GM18867 (cell line): ENCODE measurements around the gene ADRA1B.

ENCODE experiments used
- ATAC-seq: cut with Tn5 transposase; IDR thresholded peaks from one replicate; pipeline ENCODE4 v1.9.1; 2021; ENCODE audit warnings: mild to moderate bottlenecking, moderate library complexity; ENCODE audit not compliant: unreplicated experiment

The ADRA1B gene

GRCh38 chr5:159915904-159916840 lies at the start of gene ADRA1B:
ADRA1B (plus strand) TSS chr5:159916482; CDS start chr5:159916906, 424 bp downstream.
- ATAC-seq, result peak; percentile 86

GRCh38 chr5:159873680-159874079 lies 42.6 kb upstream of the ADRA1B start:
- no peak for ATAC-seq

DNA sequence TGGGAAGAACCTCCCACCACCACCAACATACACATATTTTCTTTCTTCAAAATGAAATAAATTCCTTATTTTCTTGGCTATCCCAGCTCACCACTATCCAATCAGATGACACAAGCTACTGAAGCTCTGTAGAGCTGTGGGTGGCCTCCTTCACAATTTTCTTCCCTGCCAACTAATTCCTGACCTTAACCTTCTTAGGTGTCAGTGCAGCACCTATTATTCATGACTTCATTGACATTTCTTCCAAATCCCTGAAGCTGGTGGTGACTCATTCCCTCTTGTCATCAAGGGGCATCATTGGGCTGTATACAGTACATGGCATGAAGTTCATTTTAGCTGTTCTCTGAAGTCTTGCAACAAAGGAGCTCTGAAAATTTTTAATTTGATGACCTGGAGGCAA lies 42.0 kb upstream of the ADRA1B start:
- ATAC-seq, result no peak

- no peak for ATAC-seq
These were observed 39.3 kb upstream of the ADRA1B start for GRCh38 chr5:159877016-159877415.

DNA sequence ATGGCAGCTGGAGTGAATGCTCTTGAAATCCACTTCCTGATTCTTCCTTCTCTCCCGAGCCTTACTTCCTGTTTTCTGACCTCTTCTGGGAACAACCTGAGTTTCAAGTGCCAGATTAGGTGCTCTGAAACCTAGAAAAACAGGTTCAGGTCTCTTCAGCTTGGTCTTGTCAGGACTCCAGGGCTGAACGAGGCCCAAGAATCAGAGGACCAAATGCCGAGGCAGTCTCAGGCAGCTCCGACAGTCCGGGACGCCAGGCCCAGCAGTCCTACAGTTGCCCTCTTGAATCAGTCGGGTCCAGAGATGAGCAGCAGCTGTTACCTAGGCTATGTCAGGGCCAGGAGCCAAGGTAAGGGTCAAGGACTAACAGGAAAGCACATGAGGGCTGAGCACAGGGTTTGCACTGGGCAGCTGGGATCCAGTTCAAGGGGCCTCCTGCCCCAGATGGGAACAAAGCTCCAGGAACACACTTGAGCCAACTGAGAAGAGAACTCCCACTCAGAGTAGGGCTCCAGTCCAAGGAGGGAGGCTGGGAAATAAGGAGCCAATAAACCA lies 38.3 kb upstream of the ADRA1B start:
- ATAC-seq, result no peak

DNA sequence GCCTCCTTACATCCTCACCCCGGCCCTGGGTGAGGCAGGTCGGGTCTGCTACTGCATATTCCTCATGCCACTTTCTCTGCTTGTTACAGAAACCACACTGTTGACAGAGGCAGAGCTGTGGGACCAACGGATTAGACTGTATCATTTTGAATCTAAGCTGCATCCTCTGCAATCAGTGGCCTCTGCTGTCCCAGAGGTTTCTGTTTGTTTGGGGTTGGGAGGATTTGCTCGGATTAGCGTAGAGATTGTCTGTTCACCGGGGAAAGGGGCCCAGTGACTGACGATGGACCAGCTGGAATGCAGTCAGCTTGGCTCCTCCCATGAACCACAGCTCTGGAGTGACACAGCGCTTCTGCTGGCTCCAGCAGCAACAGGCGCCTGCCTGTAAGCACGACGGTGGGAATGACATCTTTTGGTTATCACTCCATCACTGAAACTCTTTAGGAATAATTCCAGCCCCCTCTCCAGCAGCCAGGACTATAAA lies 37.3 kb upstream of the ADRA1B start:
- ATAC-seq, result no peak

GRCh38 chr5:159880676-159881075 lies 35.6 kb upstream of the ADRA1B start:
- no peak for ATAC-seq

GRCh38 chr5:159881967-159882366 lies 34.3 kb upstream of the ADRA1B start:
- no peak for ATAC-seq

DNA sequence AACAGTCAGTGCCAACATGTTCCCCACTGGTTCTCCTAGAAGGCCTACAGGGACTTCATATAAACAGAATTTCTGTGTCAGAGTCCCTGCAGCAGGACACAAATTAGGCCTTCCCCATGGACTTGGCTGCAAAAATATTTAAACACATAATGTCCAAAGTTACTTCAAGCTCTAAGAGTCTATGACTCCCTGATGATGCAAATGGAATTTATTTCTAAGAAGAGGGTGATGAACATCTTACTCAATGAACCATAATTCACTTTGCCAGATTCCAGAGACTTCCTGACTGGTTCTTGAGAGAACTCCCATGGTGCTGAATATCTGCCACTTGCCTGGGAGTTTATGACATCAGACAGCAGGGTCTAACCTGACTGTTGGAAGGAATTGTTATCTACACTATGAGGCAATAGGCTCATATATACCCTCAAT lies 32.7 kb upstream of the ADRA1B start:
- ATAC-seq, result no peak

DNA sequence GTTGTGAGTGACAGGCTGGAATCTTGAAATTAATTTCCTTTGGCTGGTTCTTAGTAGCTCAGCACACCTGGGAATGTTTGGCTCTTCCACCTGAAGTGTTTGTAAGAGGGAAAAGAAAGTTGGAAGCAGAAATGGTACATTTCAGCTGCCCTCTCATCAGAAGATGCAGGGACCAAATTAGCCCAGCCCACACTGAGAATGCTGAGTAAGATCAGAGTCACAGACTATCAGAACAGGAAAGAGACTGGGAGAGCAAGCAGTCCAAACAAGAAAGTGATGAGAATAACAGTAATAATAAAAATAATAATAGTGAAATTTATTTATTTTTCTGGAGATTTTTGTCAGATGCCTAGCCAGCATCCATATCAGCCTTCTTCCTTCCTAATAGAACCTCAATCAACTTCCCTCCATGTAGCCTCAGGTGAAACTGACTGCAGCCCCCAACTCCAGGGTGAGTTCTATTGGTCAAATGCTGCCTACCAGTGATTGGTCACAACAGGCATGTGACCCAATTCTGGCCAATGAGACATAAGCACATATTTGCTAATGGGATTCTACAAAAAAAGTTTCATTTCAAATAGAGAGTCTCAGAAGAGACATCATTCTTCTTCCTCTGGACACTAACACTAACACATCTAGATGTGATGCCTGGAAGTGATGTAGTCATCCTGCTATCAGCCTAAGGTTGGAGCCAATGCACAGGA lies 31.2 kb upstream of the ADRA1B start:
- no peak for ATAC-seq

DNA sequence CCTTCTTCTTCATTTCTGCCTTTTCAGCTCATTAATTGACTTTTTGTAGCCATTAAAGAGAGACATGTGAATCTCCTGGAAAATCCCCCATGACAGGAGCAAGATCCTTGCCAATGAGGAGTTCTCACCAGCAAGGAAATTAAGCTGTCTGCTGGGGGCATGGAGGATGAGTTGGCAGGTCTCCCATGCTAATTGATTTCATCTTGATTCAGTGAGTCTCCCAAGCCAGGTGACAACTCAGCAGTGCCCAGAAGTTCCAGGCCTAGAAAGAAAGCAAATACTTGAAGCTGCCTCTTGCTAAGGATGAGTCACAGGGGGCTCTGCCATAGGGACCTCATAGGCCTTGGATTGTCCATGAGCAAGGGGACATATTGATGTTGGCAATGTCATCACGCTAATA lies 30.0 kb upstream of the ADRA1B start:
- no peak for ATAC-seq

DNA sequence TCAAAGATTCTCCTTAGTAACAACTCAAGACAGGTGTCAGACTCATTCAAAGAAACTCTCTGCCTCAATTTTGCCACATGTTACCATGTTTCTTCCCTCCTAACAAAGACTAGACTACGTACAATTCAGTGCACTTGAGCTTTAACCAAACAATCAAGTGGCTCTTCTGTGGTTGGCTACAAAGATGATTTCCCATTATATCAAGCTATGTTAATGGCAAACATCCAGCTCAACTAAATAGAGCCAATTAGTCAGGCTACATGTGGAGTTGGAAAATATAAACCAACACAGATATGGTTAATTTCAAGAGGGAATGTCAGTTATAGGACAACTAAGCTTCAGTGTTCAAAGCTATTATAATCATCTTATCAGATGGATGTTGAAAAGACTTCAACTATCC lies 29.2 kb upstream of the ADRA1B start:
- ATAC-seq, result no peak

DNA sequence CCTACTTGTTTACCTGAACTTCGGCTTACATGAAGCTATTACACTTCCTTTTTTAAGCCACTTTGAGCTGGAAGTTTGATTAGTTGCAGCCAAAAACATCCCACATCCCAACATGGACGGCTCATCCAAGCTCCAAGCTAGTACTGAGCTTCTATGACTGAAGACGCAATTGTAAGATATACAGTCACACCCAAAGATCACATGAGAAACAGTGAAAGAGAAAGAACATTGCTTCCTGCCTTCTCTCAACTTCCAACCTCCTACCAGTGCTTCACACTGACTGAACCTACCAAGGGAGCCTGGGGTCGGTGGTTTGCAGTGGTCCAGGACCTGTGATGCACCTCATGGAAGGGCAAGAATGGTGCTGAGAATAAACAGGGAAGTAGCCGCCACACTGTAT lies 27.4 kb upstream of the ADRA1B start:
- no peak for ATAC-seq

DNA sequence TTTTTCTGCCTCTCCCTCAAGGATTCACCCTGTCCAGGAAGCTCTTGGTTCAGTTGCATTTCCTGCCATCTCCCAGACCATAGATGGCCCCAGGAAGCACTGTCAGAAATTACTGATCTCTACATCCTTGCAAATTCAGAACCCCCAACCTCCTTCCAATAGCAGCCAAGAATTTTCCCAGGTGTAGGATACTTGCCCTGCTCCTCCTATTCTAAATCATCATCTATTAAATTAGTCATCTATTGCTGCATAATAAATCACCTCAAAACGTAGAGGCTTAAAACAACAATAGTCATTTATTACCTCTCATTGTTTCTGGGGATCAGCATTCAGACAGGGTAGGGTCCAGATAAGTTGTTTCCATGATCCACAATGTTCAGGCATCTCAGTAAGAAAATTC lies 26.1 kb upstream of the ADRA1B start:
- ATAC-seq, result no peak

GRCh38 chr5:159891371-159891770 lies 24.9 kb upstream of the ADRA1B start:
- no peak for ATAC-seq

DNA sequence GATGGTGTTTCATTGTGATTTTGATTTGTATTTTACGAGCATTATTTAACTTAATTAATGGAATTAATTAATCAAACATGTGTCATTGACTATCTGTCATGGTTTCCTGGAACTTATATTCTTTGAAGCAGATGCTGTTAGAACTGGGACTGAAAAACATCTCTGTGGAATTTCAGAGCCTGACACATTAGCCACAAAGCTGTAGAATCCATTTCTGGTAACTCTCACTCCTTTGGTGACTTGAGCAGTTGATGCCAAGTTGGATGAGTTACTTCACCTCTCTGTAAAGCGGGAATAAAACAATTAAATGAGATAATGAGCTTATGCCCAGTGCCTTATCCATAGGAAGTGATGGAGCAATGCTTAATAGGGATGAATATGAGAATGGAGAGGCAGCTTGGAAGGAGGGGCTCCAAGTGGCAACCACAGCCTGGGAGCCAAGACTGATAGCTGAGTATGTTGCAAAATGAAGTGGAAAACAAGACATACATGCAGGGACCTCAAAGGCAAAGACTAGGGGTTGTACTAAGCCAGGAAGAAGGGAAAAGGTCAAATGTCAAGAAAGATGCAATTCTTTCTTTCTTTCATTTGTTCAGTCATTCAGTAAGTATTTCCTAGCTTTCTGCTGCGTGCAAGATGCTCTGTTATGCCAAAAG lies 23.1 kb upstream of the ADRA1B start:
- ATAC-seq, result no peak

DNA sequence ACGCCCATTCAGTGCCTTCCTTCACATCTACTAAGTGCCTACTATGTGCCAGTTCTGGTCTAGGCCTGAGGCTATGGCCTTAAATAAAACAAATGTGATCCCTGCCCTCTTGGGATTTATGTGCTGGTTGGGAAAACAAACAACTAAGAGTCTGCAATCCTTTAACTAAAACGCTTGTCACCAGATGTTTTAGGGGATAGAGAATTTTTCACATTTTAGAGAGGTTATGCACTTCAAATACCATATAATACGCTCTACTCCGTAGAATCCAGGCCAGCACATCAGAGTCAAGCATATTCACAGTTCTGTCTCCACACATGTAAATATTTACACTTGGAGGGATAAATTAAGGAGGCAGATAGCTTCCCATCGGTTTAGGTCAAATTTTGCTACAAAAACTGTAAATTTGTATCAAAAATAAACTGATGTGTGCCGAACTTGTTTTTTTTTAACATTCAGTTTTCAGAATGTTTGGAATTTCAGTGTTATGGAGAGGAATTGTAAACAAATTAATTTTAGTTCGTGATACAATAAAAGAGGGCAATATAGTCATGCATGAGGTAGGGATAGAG lies 22.0 kb upstream of the ADRA1B start:
- no peak for ATAC-seq

- ATAC-seq, result no peak
These were observed 18.4 kb upstream of the ADRA1B start for GRCh38 chr5:159897786-159898393.

GRCh38 chr5:159899067-159900049 lies 16.9 kb upstream of the ADRA1B start:
- ATAC-seq, result no peak
